ENCODE measurements around the gene CCDC197. TPM values are rescaled to one million over a fixed set of nuclear protein-coding genes. Genes with fewer than 3 reads are reported as not detected.

The CCDC197 gene
- total and polyA plus RNA-seq, 4 donors: not detected

- WGBS, 2 donors: 72 to 81% methylated on average over 12 of the region's 12 CpGs
- Histone ChIP-seq H3K4me3 (no peak overlapping the region), H3K27ac (ENCODE audit: low read depth in 1 of 2, low read length in 1 of 2) (peak overlapping the region in 1 of 2 donors; percentile 33), H3K9me3 (ENCODE audit: control insufficient read depth in 4 of 4, insufficient read depth in 3 of 4, low read length in 3 of 4) (peaks cover 0 to 2% (median 0%) of the 10 kb centered on the region in 4 donors), H3K36me3 (ENCODE audit: control insufficient read depth in 4 of 4, insufficient read depth in 4 of 4, low read length in 4 of 4) (peaks cover 5 to 32% (median 11%) of the 10 kb centered on the region in 4 donors), H3K4me1 (ENCODE audit: control insufficient read depth in 5 of 5, insufficient read depth in 5 of 5, low read length in 5 of 5) (peaks cover 0 to 12% (median 3%) of the 10 kb centered on the region in 5 donors), H3K27me3 (ENCODE audit: control insufficient read depth in 3 of 3, insufficient read depth in 3 of 3, low read length in 2 of 3) (no peaks in the 10 kb centered on the region), H3K9ac (ENCODE audit: insufficient read depth in 1 of 2, low read length in 2 of 2) (no peak overlapping the region)
- TF ChIP-seq CTCF (IDR thresholded peaks at IDR 0.05; ENCODE audit: control extremely low read depth, extremely low read depth): no peak
- DNase-seq: no peak
- ATAC-seq (ENCODE audit: insufficient read depth, low FRiP score): no peak
These were observed 45.5 kb downstream of the CCDC197 start for GRCh38 chr14:94042433-94043091.

DNA sequence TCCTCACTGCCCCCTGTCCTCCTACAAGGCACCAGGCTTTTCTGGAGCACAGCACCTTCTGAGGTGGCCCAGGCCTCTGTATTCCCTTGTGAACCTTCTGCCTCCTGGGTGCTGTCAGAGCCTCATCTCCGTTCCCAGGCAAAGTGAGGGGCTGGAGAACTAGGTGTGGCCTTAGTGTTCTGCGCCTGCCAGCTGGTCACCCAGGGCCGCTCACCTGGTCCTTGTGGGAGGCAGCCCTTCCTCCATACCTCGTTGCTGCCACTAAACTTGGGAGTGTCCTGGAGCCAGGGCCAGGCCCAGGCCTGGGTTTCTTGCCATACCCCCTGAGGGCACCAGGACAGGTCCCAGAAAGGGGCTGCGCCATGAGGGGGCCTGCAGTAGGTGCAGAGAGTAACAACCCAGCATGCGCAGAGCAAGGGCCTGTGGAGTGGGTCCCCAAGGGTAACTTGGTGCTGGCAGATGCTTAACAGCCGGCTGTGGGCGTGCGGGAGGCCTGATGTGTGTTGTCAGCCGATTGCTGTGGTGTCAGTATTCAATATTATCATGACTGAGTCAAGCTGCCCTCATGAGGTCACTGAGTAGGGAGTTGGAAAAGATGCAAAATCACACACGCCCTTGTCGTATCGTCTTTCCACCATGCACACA is 46.1 kb downstream of the CCDC197 start:
- no peak for TF ChIP-seq CTCF (IDR thresholded peaks at IDR 0.05; ENCODE audit: control extremely low read depth, extremely low read depth)
- H3K27ac ChIP-seq (ENCODE audit: low read depth in 1 of 2, low read length in 1 of 2): no peak overlapping the region
- H3K4me1 ChIP-seq (ENCODE audit: control insufficient read depth in 5 of 5, insufficient read depth in 5 of 5, low read length in 5 of 5): peaks cover 0 to 12% (median 3%) of the 10 kb centered on the region in 5 donors
- peaks cover 0 to 2% (median 0%) of the 10 kb centered on the region in 4 donors for H3K9me3 ChIP-seq (ENCODE audit: control insufficient read depth in 4 of 4, insufficient read depth in 3 of 4, low read length in 3 of 4)
- ATAC-seq (ENCODE audit: insufficient read depth, low FRiP score) (no peak), DNase-seq (no peak)
- no peak overlapping the region for H3K9ac ChIP-seq (ENCODE audit: insufficient read depth in 1 of 2, low read length in 2 of 2)
- H3K27me3 ChIP-seq (ENCODE audit: control insufficient read depth in 3 of 3, insufficient read depth in 3 of 3, low read length in 2 of 3): no peaks in the 10 kb centered on the region
- peaks cover 10 to 39% (median 16%) of the 10 kb centered on the region in 4 donors for H3K36me3 ChIP-seq (ENCODE audit: control insufficient read depth in 4 of 4, insufficient read depth in 4 of 4, low read length in 4 of 4)
- 85 to 91% methylated on average over 13 of the region's 13 CpGs for WGBS, 2 donors
- no peak overlapping the region for H3K4me3 ChIP-seq

- Histone ChIP-seq H3K27me3 (ENCODE audit: control insufficient read depth in 3 of 3, insufficient read depth in 3 of 3, low read length in 2 of 3) (no peaks in the 10 kb centered on the region), H3K9ac (ENCODE audit: insufficient read depth in 1 of 2, low read length in 2 of 2) (no peak overlapping the region), H3K9me3 (ENCODE audit: control insufficient read depth in 4 of 4, insufficient read depth in 3 of 4, low read length in 3 of 4) (peaks cover 0 to 2% (median 0%) of the 10 kb centered on the region in 4 donors), H3K27ac (ENCODE audit: low read depth in 1 of 2, low read length in 1 of 2) (no peak overlapping the region), H3K36me3 (ENCODE audit: control insufficient read depth in 4 of 4, insufficient read depth in 4 of 4, low read length in 4 of 4) (peaks cover 12 to 45% (median 20%) of the 10 kb centered on the region in 4 donors), H3K4me1 (ENCODE audit: control insufficient read depth in 5 of 5, insufficient read depth in 5 of 5, low read length in 5 of 5) (peaks cover 0 to 17% (median 3%) of the 10 kb centered on the region in 5 donors), H3K4me3 (no peak overlapping the region)
- no peak for TF ChIP-seq CTCF (IDR thresholded peaks at IDR 0.05; ENCODE audit: control extremely low read depth, extremely low read depth)
- ATAC-seq (ENCODE audit: insufficient read depth, low FRiP score): no peak
- DNase-seq: no peak
- 92 to 95% methylated on average over 14 of the region's 14 CpGs for WGBS, 2 donors
These were observed 46.8 kb downstream of the CCDC197 start for GRCh38 chr14:94043756-94044475.

Measured in lung (tissue), 12 donors.